Neural cell (in vitro differentiated cells): Measurements from ENCODE around the gene TMEM30B.

ENCODE experiments used
- EP300 ChIP-seq: fragments of 450-650 bp; conservative IDR thresholded peaks from 2 replicates; pipeline ENCODE4 v1.6.1; 2014; ENCODE audit warnings: antibody characterized with exemption, mild to moderate bottlenecking, moderate library complexity; ENCODE audit not compliant: poor library complexity, severe bottlenecking
- EZH2 ChIP-seq: fragments of 200-600, 300-800 bp; shearing (Covaris generic), sonication (generic); IDR thresholded peaks from 2 replicates; pipeline ENCODE4 v1.6.1; 2014; ENCODE audit warnings: antibody characterized with exemption, low read length, borderline replicate concordance, mild to moderate bottlenecking; ENCODE audit not compliant: insufficient read depth, poor library complexity, severe bottlenecking
- POLR2AphosphoS5 ChIP-seq: IDR thresholded peaks from 2 replicates; pipeline ENCODE4 v1.6.1; 2012
- RAD21 ChIP-seq: fragments of 450-650 bp; conservative IDR thresholded peaks from 2 replicates; pipeline ENCODE4 v1.6.1; 2014; ENCODE audit warnings: antibody characterized with exemption, mild to moderate bottlenecking, moderate library complexity
- SMC3 ChIP-seq: fragments of 450-650 bp; conservative IDR thresholded peaks from 2 replicates; pipeline ENCODE4 v1.6.1; 2014; ENCODE audit warnings: antibody characterized with exemption, mild to moderate bottlenecking, moderate library complexity; ENCODE audit not compliant: poor library complexity
- TAF1 ChIP-seq: IDR thresholded peaks from 2 replicates; pipeline ENCODE4 v1.6.1; 2012; ENCODE audit warnings: low read depth
- TF ChIP-seq, protein P1 (sequence below): fragments of 450-650 bp; IDR thresholded peaks from 2 replicates; pipeline ENCODE4 v1.5.1; 2014; ENCODE audit warnings: antibody characterized with exemption, mild to moderate bottlenecking, moderate library complexity; ENCODE audit not compliant: poor library complexity, severe bottlenecking
- TF ChIP-seq, protein P2 (sequence below): IDR thresholded peaks from 2 replicates; pipeline ENCODE4 v1.6.1; 2012; ENCODE audit warnings: borderline replicate concordance

DNA sequence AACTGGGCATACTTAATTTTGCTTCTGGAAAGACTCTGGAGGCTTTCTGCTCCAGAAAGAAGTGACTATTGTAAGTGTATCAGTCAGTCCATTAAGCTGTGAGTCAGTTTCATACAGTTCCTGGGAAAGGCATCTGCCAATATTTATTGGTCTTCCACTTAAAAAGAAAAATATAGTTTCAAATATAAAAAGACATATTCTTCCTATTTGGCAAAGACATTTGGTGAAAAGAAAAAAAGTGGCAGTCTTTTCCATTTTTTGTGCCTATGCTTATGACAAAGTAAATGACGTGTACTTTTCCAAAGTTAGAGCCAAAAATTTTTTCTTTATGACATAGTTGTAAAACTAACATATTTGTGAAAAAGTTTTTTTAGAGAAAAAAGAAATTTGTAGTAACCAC lies 12.3 kb downstream of the TMEM30B start:
- TF ChIP-seq, protein P1, sequence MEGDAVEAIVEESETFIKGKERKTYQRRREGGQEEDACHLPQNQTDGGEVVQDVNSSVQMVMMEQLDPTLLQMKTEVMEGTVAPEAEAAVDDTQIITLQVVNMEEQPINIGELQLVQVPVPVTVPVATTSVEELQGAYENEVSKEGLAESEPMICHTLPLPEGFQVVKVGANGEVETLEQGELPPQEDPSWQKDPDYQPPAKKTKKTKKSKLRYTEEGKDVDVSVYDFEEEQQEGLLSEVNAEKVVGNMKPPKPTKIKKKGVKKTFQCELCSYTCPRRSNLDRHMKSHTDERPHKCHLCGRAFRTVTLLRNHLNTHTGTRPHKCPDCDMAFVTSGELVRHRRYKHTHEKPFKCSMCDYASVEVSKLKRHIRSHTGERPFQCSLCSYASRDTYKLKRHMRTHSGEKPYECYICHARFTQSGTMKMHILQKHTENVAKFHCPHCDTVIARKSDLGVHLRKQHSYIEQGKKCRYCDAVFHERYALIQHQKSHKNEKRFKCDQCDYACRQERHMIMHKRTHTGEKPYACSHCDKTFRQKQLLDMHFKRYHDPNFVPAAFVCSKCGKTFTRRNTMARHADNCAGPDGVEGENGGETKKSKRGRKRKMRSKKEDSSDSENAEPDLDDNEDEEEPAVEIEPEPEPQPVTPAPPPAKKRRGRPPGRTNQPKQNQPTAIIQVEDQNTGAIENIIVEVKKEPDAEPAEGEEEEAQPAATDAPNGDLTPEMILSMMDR = no peak
- TF ChIP-seq POLR2AphosphoS5 (no peak), SMC3 (no peak), RAD21 (no peak), EP300 (no peak), EZH2 (no peak), TAF1 (no peak)
- TF ChIP-seq, protein P2, sequence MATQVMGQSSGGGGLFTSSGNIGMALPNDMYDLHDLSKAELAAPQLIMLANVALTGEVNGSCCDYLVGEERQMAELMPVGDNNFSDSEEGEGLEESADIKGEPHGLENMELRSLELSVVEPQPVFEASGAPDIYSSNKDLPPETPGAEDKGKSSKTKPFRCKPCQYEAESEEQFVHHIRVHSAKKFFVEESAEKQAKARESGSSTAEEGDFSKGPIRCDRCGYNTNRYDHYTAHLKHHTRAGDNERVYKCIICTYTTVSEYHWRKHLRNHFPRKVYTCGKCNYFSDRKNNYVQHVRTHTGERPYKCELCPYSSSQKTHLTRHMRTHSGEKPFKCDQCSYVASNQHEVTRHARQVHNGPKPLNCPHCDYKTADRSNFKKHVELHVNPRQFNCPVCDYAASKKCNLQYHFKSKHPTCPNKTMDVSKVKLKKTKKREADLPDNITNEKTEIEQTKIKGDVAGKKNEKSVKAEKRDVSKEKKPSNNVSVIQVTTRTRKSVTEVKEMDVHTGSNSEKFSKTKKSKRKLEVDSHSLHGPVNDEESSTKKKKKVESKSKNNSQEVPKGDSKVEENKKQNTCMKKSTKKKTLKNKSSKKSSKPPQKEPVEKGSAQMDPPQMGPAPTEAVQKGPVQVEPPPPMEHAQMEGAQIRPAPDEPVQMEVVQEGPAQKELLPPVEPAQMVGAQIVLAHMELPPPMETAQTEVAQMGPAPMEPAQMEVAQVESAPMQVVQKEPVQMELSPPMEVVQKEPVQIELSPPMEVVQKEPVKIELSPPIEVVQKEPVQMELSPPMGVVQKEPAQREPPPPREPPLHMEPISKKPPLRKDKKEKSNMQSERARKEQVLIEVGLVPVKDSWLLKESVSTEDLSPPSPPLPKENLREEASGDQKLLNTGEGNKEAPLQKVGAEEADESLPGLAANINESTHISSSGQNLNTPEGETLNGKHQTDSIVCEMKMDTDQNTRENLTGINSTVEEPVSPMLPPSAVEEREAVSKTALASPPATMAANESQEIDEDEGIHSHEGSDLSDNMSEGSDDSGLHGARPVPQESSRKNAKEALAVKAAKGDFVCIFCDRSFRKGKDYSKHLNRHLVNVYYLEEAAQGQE = no peak
